ENCODE results near the gene SMG9. TPM values are rescaled to one million over a fixed set of nuclear protein-coding genes. Genes with fewer than 3 reads are reported as not detected.

SMG9 gene
- total RNA-seq, 1 donor from 2014 or later, result 71.9 TPM

DNA sequence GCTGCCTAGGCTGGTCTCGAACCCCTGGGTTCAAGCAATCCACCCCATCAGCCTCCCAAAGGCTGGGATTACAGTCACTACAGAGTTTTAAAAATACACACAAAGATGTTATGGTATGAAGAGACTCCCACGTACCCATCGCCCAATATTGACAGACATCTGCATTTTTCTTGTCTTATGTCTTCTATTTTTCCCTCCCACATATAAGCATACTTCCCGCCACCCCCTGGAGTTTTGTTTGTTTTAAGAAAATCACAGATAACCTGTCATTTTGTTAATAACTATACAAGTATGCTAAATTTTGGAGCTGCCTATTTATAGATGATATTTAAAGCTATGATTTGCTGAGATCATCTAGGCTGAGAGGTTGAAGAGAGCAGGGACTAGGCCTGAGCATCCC is 6.2 kb upstream of the SMG9 start:
- intact Hi-C loops (cut with micrococcal nuclease), result no loop called here

DNA sequence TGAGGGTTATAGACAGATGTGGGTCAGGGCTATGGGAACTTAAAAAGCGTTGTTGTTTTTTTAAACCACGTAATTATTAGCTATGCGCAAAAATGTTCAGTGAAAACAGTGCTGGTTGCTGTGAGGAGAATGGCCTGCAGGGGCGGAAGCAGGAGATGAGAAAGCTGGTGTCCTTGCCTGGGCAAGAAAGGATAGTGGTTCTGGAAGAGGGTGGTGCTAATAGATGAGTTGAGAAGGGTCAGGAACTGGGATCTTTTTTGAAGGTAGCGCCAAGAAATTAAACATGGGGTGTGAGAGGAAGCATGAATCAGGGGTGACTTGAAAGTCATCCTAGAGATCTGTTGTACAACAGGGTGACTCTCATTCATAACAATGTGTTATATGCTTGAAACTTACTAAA is 4.8 kb upstream of the SMG9 start:
- intact Hi-C loops (cut with micrococcal nuclease), result loop anchor here (10.0 kb wide), 2 partner anchors 225 to 1135 kb away; partner anchors contain the start of genes TOMM40 and ZNF575

DNA sequence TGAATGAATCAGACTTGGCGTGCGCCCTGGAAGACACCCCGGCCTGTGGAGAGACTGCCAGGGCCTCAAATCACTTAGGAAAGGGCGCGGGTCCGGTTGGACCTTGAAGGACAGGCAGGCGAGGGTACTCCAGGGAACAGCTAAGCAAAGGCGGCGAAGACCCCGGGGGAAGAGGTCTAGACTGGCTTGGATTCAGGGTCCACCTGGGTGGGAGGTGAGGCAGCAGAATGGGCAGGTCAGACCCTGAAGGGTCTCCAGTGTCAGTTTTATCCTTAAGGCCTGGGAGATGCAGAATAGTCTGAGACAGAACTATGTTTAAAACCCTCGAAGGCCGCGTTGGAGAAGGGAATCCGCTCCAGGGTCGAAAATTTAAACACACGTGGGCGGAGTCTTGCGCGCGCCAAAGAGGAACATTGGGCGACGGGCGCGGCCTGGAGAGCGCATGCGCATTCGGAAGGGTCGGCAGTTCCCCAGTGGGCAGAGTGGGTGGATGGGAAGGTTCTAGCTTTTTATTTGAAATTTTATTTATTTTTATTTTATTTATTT is 567 bp upstream of the SMG9 start:
- intact Hi-C loops (cut with micrococcal nuclease), result loop anchor here (2.0 to 10.0 kb wide), 3 partner anchors 159 to 1139 kb away; partner anchors contain the start of genes IRGQ, TOMM40, ZNF575 and ZNF576

DNA sequence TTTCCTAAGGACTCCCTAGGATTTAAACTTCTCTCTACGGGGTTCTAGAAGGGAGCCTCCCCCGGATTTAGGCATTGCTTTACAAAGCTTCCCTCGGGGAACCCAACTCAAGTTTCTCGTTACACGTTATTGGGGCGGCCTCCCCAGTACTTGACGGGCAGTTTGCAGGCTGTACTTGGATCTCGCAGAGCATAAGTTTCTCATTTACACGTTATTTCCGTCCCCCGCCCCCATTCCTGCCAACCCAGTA is 584 bp downstream of the SMG9 start:
- intact Hi-C loops (cut with micrococcal nuclease), result loop anchor here (1.0 to 10.0 kb wide), 8 partner anchors 9 to 1141 kb away; partner anchors contain the start of genes IRGQ, TOMM40, ZNF575 and ZNF576

DNA sequence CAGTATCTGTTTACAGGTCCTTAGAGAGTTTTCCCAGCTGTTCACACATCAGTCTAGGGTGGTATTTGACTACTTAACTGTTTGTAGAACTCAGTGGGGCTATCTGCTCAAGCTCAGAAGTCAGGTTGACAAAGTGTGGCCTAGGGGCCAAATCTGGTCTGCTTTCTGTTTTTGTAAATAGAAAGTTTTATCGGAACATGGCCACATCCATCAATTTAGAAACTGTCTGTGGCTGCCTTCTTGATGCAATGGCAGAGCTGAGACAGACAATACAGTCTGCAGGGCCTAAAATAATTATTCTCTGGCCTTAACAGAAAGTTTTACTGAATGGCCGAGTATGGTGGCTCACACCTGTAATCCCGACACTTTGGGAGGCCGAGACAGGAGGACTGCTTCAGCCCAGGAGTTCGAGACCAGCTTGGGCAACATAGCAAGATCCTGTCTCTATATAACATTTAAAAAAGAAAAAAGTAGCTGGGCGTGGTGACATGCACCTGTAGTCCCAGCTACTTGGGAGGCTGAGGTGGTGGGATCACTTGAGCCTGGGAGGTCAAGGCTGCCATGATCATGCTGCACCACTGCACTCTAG is 2.4 kb downstream of the SMG9 start:
- intact Hi-C loops (cut with micrococcal nuclease), result loop anchor here (10.0 kb wide), 2 partner anchors 218 to 1142 kb away; partner anchors contain the start of genes TOMM40 and ZNF575

DNA sequence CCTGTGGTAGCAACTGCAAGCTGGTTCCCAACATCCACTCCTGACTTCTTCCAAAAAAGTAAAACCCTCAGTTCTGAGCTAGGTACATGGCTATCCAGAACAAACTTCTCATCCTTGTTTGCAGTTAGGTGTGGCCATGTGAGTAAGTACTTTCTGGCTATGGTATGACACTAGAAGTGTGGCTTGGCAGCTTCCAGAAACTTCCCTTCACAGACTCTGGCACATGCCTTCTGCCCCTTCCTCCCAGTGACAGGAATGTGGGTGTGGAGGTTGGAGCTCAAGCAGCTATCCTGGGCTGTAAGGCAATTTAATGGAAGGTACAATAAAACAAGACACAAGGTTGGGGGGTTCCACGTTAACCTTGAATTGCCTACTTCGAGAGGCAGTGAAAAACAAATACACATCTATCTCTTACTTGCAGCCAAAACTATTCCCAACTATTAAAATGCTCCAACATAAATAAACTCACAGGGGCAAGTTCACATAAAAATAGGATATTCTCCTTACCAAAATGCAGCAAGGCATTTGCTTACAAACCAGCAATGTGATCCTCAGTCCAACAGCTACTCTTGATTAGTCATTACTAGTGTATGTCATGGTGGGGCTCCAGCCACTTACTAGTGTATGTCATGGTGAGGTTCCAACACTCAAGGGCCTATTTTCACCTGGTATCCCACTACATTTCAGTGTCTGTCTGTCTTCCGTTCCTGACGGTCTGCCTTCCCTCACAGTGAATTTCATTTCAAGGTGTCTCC is 3.1 kb downstream of the SMG9 start:
- intact Hi-C loops (cut with micrococcal nuclease), result loop anchor here (10.0 kb wide), 2 partner anchors 217 to 1143 kb away; partner anchors contain the start of genes TOMM40 and ZNF575

DNA sequence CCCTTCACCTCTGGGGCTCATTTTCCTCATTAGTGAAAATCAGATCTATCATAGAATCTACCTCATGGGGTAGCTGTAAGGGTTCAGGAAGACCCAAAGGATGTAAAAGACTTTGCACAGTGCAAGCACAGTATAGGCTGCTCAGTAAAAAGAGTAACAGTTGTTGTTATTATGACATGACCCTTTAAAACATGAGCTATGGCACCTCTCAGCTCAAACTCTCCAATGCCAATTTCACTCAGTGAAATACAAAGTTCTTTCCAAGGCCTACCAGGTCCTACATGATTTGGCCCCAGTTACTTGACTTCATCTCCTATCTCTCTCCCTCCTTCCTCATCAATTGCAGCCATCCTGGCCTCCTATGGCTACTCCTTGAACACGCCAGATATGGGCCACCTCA is 4.9 kb downstream of the SMG9 start:
- intact Hi-C loops (cut with micrococcal nuclease), result loop anchor here (10.0 kb wide), 2 partner anchors 215 to 1145 kb away; partner anchors contain the start of genes TOMM40 and ZNF575

DNA sequence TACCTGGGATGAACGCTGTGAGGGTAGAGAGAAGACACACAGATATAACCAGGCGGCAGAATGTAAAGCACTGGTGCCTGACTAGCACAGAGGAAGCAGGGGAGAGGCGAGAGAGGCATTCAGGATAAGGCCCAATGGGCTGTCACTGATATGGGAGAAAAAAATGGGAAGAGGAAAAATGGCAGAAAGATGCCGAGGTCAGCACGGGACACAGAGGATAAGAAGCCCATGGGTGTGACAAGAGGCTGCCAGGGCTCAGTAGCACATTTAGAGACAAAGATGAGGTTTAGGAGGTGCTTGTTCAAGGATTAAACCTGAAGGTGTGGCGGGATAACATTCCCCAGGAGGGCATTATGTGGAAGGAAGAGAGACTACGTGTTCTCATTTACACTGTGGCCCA is 5.6 kb downstream of the SMG9 start:
- intact Hi-C loops (cut with micrococcal nuclease), result no loop called here

DNA sequence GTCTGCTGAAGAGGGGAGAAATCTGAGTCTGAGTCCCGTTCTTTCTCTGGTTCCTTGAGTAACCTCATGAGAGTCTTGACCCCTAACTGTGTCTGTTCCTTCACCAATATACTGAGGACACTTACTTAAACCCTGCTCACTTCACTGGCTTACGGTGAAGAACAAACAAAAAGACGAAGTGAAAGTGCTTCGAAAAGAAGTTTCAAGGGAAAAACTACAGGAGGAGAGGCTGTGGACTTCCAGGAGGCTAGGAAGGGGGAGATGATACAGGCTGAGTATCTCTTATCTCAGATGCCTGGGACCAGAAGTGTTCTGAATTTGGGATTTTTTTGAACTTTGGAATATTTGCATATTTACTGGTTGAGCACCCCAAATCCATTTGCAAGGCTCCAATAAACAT is 6.1 kb downstream of the SMG9 start:
- intact Hi-C loops (cut with micrococcal nuclease), result no loop called here

DNA sequence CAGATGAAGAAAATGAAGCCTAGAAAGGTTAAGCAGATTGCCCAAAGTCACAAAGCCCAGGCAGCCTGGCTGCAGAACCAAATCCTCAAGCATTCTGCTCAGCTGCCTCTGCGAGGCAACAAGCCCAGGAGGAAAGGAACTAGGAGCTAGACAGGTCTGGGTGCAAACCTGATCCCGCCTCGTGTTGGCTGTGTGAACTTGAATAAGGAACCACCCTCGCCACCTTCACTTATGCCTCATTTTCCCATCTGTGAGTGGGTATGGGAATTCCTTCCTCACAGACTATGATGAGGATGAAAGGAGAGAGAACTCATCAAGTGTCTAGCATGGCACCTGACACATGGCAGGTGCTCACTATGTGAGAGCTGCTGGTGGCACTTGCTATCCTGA is 6.6 kb downstream of the SMG9 start:
- intact Hi-C loops (cut with micrococcal nuclease), result no loop called here

DNA sequence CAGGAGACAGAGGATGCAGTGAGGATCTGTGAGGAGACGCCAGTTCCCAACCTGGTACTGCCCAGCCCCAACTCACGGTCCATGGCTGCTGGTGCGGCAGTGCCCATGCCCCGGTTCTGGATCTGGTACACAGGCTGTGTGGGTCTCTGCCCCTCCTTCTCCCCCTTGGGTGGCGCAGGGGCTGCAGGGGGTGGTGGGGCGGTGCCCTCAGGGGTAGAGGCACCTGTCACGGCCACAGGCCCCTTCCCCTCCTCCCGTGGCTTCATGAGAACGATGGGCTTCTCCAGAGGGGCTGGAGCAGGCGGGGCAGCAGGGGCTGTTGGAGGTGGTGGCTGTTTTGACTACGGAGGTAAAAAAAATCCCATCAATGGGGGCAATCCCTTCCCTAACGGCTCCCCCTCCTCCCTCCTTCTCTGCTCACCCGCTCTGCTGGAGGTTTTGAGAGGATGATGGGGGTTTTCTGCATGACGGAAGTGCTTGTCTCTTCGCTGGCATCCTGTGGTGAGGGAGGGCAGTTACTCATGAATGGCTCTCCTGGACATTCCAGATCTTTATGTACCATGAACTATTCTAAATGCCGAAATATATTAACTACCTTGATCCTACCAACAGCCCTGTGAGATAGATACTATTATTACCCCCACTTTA is 7.1 kb downstream of the SMG9 start:
- intact Hi-C loops (cut with micrococcal nuclease), result no loop called here

DNA sequence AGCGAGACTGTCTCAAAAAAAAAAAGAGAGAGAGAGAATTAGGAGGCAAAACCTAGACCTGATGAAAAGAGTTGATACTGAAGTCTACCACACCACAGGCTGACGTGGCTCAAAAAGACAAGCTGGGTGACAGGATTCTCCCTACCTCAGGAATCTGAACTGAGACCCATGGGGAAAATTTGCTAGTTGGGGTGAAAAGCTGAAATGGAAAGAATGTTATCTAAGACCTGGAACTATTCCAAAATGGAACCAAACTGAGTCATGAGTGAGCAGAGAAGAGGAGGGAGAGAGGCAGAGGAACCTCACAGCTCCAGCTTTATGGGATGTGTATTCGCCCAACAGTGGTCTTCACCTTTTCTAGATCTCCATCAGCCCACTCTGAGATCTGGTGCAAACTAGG is 11.7 kb downstream of the SMG9 start:
- intact Hi-C loops (cut with micrococcal nuclease), result no loop called here

DNA sequence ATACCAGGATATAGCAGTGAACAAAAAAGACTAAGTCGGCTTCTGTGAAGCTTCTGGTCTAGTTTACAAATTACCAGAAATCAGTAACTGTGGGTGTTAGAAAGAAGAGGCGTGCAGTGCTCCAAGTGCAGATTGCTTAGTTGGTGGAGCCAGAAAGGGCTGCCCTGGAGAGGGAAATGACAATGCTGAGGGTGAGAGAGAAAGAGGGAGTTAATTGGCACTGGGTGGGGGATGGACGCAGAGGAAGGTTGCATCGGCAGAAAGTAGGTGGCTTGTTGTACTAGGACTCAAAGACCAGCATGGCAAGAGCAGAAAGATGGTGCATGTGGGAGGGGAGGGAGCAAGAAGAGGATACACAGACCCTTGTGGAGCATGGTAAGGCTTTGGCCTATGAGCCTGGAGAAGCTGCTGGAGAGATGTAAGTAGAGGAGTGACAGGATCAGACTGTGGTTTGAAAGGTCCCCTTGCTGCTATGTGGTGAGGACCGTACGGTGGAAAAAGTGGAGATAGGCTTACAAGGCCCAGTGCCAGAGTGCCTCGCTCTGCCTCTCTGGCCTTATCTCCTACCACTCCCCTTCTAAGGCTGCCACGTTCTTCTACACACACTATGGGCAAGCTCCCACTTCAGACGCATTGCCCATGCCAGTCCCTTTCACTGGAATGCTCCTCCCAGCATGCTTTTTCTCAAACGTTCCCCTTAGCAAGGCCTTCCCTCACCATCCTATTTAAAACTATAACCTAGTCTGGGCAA is 13.5 kb downstream of the SMG9 start:
- intact Hi-C loops (cut with micrococcal nuclease), result no loop called here

DNA sequence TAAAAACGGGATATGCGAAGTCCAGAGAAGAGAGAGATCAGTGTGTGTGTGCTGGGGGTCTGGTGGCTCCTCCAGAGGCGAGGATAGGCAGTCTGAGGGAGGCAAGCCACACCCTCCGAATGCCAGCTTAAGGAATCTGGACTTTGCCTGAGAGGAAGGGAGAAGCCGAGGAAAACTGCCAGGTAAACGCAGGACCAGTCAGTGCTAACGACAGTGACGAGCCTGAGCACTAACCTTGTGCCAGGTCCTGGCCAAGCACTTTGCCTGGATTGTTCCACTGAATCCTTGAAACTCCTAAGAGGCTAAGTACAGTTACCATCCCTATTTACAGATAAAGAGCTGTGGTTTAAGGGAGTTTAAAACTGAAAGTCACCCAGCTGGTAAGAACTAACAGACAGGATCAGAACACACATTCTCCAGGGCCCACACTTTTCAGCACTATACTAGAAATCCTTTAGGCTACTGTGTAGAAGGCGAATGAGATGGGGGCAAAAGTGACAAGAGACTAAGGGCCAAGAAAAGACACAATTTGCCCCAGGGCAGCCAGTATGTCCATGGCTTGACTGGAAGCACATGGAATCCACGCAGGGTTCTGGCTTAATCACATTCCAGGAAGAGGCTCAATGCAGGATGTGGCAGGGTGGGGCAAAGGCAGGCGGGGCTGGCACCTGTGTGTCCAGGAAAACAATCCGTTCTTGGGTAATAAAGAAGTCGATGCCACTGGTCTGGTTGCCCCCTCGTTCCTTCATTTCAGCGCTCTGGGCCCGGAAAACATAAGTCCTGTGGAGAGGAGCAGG is 15.1 kb downstream of the SMG9 start:
- intact Hi-C loops (cut with micrococcal nuclease), result no loop called here

DNA sequence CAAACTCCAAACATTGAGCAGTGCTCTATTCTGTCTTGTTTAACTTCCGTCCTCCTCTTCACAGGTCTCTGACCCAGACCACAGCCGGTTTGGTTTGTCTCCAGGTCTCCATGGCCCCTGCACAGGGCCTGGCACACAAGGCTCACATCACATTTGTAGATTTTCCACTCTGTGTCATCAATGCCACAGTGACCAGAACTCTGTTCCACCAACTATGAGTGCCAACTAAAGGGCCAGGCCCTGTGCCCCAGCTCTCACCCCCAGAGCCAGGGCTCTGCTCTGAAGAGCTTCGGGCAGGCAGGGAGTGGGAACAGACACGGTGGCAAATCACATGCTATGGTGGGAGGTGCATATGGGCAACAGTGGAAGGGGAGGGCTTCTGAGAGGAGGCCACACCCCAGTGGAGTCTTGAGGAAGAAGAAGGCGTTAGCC is 16.0 kb downstream of the SMG9 start:
- intact Hi-C loops (cut with micrococcal nuclease), result no loop called here

DNA sequence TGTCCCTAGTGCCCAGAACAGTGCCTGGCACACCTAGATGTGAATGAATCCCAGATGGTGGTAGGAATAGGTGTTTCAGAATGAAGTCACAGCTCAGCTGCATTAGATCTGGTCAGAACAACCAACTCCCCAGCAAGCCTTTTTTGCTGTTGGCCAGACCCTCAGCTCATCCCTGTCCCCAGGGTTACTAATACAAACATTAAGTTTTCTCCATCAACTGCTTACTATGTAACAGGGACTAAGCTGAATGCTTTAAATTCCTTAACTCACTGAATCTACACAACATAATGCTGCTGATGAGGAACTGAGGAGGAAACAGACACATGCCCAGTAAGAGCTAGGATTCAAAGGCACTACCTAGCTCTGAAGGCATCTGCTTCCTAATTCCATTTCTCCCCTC is 18.8 kb downstream of the SMG9 start:
- intact Hi-C loops (cut with micrococcal nuclease), result no loop called here

DNA sequence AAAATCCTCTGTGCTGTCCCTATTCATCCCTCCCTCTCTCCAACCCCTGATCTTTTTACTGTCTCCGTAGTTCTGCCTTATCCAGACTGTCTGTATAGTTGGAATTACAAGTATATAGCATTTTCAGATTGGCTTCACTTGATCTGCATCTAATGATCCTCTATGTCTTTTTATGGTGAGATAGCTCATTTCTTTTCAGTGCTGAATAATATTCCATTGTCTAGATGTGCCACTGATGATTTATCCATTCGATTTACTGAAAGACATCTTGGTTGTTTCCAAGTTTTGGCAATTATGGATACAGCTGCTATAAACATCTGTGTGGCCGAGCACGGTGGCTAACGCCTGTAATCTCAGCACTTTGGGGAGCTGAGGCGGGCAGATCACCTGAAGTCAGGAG is 19.7 kb downstream of the SMG9 start:
- intact Hi-C loops (cut with micrococcal nuclease), result no loop called here

DNA sequence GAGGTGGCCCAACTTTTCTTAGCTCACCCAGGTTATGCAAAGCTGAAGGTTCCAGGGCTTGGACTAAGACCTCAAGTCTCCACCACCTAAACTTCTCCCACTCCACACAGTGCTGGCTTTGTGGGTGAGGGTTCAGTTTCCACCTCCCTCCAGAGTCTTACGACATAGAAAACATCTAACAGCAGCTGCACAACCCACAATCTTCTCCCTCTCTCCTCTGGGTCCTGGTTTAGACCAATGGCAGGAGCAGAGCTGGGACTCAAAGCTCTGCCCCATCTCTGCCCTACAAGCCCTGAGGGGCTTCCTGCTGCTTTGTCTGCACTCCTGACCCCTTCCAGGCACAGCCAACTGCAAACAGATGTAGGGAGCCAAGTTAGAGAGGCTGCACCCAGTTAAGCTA is 22.9 kb downstream of the SMG9 start:
- intact Hi-C loops (cut with micrococcal nuclease), result no loop called here

DNA sequence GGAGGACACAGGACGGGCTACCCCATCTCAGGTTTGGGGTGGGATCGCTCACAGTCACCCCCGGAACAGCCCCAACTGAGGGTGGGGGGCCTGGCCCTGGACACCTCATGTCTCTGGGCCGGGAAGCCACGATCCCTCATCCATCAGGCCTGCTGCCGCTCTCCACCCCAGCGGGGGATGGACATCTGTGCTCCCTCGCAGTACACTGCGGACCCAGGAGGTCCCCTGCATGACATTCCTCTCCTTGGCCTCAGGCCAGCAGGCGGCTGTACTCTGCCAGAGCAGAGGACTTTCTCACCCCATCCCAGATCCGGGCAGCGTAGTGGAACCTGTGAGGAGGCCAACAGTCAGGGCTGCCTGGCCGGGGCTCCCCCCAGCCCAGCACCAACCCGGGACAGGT is 23.4 kb downstream of the SMG9 start:
- intact Hi-C loops (cut with micrococcal nuclease), result no loop called here

DNA sequence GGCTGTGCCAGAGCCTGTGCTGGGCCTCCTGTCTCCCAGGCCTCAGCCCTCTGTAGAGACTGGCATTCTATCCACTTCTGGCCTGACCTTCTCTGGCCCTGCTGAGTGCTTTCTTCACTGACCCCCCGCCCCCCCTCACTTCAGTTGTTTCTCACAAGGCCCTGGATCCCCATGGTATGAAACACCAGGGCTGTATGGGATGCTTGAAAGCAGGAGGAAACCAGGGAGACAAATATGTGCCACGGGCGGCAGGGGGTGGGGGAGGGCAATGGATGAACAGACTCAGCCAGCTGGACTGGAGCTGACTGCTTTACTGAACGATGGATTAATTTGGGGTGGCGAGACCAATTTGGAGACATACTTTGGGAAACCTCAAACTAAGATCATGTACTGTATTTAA is 24.8 kb downstream of the SMG9 start:
- intact Hi-C loops (cut with micrococcal nuclease), result no loop called here

DNA sequence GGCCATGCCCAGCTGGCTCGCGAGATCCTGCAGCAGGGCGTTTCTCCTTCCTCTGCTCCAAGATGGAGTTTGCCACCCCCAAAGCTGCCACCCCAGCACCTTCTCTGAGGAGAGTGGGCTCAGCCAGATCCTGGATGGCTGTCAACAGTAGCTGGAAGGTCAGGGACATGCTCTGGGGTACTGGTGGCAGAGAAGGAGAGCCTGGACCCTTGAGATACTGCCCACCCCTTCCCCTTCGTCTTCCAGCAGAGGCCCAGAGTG is 27.2 kb downstream of the SMG9 start:
- intact Hi-C loops (cut with micrococcal nuclease), result no loop called here
